Hematopoietic multipotent progenitor cell (in vitro differentiated cells): ENCODE results near the gene OMA1. TPM values are rescaled to one million over a fixed set of nuclear protein-coding genes. Genes with fewer than 3 reads are reported as not detected.
"Not testable (repeated sequence)": the region's sequence is repeated elsewhere in the genome, so short reads cannot be mapped to it uniquely, and the experiment has no call there.

Experiments
- DNase-seq, 3 donors: peaks; one replicate each; pipeline ENCODE4 v3.0.0-alpha.2; 2011 to 2015; ENCODE audit warnings: low read depth in 2 of 3, low spot score in 2 of 3
- total RNA-seq: library from RNA; depleted of rRNA; stranded (reverse); fragments of >200 nt; gene quantifications from one replicate; pipeline ENCODE4 v1.2.3, GENCODE V29; 2012

Gene OMA1
- total RNA-seq, 1 donor = 17.5 TPM

DNA sequence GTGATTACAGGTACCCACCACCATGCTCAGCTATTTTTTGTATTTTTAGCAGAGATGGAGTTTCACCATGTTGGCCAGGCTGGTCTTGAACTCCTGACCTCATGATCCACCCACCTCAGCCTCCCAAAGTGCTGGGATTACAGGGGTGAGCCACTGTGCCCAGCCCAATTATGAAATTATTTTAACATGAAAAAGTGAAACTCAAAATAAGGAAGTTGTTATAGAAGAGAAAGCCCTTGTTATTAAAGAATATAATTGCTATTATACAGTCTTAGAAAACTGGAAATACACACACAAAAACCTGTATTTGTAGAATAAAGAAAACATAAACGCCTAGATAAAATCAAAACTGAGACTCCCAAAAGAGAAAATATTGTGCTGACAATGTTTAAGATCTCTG is 14.7 kb downstream of the OMA1 start:
- not testable (repeated sequence) for DNase-seq

DNA sequence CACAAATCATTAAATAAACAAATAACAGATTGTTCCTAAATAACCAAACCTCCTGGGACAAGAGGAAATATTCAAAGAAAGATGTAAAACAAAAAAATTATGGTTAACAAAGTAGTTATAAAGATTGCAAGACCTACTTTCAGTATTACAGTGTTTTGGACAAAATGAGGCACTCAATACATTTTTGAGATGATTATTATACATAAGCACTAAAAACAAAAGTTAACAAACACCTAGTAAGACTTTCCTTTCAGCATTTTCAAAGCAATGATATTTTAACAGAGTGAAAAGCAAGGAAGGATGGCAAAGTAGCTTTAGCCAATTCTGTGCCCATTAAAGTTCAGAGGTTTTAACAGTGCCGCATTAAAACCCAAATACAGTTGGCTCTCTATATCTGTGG is 17.2 kb downstream of the OMA1 start:
- DNase-seq = no peak

DNA sequence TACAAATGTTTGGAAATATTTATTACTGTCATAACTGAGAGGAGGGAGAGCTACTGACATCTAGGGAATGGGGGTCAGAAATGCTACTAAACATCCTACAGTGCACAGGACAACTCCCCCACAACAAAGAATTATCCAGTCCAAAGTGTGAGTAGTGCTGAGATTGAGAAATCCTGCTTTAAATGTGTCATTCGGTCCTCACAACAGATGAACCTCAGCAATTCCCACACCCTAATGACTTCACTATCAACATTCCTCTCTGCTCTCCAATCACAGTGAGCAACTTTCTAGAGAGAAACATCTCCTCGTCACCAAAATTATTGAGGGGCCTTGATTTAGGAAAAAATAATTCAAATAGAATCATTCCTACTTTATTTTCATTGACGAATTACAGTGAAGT is 18.0 kb downstream of the OMA1 start:
- no peak for DNase-seq

DNA sequence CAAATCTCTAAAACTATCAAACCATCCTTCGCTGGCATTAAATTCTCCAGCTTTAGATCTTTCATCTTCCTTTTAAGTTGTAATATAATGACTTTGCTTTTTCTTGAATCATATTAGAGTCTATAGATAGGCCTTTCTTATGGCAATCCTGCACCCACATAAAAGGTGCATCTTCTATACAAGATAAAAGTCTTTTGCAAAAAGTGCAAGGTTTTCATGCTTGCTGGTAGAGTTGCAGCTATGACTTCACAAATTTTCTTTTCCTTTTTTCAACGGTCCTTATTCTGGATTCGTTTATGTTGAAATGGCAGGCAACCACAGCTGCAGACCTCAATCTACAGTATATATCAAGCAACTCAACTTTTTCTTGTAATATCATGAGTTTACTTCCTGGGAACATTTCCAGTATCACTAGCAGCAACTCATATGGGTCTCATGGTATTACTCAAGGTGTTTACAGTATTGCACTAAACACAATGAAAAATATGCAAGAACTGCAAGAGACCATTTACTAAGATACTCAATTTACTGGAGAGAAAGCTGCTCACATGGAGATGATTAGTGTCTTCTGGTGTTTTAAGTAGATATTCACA is 22.1 kb downstream of the OMA1 start:
- DNase-seq = no peak

DNA sequence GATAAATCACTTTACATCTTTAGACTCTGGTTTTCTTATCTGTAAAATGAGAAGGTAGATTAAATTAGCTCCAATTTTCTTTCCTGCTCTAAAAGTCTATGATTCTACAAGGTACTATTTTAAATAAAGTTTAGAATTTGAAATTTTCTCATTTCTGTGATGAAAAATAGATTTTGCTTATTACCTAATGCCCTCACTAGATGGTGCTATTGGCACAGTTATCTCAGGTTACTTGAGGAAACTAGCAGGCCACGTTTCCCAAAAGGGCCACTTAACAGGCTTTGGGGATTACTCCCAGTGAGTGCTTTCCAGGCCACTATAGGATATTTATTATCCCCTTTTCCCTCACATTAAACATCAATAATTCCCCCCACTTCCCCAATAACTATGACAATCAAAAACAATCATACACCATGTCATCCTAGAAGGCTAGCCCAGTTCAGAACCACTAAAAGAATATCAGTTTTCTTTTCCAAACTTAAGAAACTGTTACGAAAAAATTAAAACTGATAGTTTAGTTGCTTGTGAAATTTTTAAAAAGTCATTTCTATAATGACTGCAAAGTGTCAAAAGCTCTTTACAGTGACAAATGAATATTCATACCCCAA is 30.6 kb downstream of the OMA1 start:
- DNase-seq = peak; percentile 29 to 77 (median 59)

DNA sequence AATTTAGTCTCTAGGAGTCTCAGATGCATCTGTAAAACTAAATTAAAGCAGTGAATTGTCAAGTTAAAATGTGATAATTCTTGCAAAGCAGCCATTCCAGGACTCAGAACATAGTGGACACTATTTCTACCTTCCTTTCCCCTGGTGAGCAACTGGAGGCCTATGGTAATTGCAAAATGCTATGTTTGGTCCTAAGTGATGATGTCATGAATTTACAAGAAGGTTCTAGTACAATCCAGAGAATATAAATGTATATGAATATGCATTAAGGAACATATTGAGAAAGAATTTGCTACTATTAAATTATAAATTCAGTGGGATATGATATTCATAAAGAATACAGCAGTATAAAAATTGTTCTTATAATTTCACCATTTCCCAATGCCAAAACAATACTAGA is 32.6 kb downstream of the OMA1 start:
- no peak for DNase-seq

DNA sequence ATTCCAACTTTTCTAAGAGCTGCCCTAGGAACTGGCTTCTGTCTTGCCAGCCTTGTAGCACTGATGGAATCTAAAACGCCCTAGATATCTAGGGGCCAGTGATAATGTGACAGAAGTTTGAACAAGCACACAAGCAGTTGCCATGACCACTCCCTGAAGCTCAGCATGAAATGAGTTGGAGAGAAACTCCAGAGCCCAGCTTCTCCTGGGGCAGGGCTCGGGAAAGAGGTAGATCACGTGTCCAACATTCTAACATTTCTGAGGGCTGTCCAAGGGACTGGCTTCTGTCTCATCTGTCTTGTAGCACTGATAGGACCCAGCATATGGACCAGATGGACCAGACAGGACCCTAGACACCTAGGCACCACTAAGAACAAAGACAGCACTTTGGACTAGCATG is 37.9 kb downstream of the OMA1 start:
- no peak for DNase-seq

DNA sequence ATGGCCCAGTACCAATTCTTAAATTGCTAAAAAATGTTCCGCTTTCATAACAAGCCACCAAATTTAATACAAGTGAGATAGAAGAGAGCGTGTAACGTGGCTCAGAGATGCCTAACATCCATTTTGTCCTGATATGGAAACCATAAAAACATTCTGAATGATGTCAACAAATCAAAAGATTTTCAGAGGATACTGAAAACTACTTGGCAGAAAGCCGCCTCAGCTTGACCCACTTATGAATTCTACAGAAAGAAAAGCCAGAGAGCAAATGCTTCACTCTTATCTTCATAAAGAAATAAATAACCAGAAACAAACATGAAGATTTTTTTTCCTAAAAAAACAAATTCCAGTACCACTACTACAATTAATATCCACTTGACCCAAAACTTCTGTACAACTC is 41.2 kb downstream of the OMA1 start:
- DNase-seq = no peak

DNA sequence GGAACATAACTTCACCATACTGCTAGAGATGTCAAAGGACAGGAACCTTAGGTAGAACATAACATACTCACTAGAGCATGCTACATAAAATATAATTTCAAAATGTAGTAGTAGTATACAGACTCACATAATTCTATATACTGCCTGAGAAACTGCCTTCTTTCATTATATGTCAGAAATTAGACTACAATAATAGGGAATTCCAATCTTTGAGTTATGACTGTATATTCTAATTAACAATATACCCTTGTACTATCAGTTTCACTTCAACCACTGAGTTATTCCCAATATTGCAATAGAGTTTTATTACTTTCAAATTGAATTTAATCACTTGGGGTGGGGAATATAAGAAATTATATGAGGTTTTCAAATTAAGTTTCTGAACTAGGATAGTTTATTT is 44.0 kb downstream of the OMA1 start:
- no peak for DNase-seq

DNA sequence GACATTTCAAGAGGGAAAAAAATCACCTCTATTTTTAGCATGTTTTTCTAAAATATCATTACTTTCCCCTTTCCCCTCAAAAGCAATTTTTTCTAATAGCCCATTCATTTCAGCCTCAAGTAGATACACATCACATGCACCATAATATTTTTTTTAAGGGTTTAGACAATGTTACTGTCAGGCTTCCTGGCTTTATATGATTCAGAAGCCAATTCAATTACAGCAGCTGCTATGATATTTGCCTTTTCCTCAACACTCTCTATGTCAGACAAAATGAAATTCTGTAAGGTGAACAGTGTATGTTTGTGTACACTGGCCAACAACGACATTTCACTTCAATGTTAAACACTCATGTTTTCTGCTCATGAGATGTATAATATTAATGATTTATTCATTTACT is 46.5 kb downstream of the OMA1 start:
- no peak for DNase-seq

DNA sequence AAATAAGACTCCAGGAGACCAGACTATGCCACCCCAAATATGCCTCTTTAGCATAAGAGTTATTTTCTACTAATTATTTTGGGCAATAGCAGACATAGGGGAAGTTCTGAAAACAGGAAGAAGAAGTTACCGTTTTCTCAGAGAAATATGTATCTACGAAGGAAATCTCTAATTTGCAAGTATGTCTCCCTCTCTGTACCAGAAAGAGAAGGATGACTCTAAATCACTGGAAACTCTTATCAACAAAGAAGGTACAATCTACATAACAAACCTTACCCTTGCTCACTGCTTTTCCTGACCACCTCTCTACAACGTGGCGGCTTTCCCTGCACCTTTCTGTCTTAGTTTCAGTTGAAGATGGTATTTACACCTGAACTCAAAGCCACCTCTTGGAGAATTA is 49.0 kb downstream of the OMA1 start:
- peak in 1 of 3 donors; percentile 11 for DNase-seq

DNA sequence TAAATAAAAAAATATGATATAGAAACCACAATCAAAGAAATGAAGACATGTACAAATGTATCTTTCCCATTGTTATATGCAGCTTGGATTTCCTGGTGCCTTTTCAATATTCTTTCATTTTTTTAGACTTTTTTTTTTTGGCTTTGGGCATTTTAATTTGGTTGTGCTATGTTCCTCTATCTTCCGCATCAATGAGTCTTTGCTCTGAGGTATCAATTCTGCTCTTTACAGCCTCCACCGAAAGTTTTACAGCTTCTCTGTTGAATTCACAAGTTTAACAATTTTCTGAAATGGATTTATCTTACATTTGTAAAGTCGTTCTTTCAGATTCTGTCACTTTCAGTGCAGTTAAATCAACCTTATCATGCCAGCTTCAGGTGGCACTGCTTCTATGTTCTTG is 50.5 kb downstream of the OMA1 start:
- DNase-seq = no peak

DNA sequence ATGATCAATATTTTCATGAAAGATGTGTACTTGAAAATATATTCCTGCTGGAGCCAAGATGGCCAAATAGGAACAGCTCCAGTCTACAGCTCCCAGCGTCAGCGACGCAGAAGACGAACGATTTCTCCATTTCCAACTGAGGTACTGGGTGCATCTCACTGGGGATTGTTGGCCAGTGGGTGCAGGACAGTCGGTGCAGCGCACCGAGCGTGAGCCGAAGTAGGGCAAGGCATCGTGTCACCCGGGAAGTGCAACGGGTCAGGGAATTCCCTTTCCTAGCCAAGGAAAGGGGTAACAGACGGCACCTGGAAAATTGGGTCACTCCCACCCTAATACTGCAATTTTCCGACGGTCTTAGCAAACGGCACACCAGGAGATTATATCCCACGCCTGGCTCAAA is 57.6 kb downstream of the OMA1 start:
- not testable (repeated sequence) for DNase-seq

DNA sequence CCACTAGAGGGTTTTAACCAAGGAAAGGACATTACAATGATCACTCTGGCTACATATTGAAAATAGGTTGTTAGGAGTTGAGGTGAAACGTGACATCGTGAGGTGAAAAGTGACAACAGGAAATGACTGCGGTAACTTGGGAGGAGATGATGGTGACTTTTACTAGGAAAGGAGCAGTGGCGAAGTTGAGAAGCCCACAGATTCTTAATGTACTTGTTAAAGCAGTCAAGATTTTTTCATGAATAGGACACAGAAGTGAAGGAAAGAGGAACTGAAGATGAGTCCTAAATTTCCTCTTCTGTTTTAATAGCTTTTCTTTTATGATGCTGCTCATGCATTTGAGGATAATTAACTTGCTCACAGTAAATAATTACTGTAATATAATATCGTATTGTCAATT is 59.5 kb downstream of the OMA1 start:
- DNase-seq = no peak

DNA sequence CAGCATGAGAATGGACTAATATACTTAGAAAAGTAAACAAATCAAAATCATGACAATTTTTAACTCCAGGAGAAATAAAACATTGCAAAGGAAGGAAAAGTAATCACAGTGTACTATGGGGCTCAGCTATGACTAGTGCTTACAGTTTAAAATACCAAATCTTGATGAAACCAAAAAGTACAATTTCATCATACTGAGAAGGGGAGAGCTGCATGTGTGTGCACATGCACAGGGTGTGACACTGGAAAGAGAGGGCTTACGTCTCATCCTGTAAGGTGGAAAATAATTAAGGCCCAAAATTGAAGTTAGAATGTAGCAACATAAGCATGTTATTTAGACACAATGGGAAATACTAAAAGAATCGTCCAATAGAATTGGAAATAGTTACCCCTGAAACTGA is 64.6 kb downstream of the OMA1 start:
- no peak for DNase-seq

DNA sequence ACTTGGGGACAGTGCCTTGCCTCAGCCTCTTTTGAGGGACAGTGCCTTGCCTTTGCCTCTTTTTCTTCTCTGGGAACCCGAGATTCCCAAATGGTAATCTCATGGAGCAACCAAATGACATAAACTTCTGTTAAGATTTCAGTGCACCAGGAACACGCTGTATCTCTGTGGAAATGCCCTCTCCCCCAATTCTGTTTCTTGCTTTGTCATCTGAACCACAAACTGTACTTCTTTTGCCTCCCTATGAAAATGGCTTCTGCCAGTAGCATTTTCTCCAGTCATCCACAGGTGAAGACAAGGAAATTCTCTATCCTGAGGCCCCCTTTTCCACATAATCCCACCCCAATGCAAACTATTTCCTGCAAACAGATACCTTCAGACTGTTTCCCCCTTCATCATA is 66.3 kb downstream of the OMA1 start:
- no peak for DNase-seq

DNA sequence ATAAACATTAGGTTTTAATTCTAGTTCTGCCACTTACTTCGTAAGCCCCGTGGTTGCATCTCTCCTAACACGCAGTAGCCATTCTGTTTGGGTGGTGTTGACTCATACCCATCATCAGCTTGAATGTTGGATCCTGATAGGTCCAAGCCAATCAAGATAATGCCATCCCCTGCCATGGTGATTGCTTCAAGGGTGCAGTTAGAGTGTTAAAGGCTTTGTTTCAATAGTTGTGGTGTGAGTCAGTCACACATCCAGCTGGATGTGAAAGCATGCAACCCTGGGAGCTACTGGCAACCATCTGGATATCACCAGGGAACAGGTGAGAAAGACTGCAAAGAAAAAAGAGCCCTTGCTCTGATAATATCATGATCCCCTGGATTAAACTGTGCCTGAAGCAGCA is 69.1 kb downstream of the OMA1 start:
- no peak for DNase-seq

DNA sequence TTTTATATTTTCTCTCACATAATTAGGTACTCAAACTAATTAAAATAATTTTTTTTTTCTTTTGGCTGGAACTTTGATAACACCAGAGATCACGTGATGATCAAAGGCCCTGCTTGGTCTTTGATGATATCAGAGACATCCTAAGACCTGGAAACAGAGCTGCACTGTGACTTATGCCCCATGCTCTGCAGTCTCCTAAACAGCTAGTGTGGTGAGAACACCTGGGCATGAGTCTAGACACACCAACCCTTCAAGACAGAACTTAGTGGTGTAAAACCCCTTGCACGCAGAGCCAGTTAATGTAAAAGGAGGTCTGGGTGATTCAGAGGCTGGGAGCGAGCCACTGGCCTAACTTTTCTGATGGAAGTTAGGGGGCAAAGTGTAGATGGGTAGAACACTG is 70.3 kb downstream of the OMA1 start:
- no peak for DNase-seq

DNA sequence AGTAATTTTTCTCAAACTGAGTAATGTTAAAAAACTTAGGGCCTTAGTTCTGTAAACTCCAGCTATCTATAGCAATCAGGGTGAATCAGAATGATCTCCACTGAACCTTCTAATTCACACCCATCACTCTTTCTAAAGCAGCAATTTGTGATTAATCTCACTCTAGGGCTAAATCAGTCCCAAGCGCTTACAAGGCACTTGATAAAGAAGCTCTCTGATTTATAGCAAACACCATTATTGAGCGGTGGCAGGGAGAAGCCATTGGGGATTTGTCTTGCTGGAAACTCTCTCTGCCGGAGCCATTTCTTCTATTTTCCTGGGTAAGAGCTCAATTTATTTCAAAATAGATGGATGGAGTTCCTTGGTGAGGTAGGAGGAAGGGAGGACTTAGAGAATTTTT is 77.0 kb downstream of the OMA1 start:
- no peak for DNase-seq

DNA sequence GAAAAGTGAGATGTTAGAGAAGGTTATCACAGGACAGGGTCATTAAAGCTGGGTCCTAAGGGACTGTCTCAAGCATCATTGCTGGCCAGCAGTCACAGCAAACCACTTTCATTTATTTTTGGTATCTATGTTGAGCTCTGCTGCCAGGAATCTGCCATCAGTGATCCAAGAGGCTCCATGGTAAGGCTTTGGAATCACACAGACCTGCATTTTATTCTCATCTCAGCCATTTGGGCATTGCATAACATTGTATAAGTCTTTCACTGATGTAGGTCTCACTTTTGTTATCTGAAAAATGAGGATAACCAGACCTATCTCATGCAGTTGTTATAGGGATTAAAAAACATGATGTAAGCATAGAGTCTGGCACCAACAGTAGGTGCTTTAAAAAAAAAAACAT is 77.5 kb downstream of the OMA1 start:
- DNase-seq = no peak

DNA sequence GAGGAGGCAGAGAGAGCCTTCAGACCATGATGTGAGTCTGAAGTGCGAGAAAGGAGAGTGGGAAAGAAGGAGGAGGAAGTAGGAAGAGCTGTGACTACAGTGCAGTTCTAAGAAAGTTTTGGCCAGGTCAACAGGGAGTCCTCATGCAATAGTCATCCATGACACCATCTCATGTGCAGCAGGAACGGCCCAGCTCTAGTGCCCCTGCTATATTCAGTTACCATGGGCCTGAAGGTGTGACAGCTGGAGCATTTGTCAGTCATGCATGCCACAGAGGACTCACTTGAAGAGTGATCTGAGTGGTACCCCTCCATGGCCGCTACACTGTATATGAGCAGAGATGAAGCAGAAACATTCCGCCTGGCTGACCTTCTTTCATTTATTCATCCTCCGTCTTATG is 77.9 kb downstream of the OMA1 start:
- DNase-seq = no peak

DNA sequence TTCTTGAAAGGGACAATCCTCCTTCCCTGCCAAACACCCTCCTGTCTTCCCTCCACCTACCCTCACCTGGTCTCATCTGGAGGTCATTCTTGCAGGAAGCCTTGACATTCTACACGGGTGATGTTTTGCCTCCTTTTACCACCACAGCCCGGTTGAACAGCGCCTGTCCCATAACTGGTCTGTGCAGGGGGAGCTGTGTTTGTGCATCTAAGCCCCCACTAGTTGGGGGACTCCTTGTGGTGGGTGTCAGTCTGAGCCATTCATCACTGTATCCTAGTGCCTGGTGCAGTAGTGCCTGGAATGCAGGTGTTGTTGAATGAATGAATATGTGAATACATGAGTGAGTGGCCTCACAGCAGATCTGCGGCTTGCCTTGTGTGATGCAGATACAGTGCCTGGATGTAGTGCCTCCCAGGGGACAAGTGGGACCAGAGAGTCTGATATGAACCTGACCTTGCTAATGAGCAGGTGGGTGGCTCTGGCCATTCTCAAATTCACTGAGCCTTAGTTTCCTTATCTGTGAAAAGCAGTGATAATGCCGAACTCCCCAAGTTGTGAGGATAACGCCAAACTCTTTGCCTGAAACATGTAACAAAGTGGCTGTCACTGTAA is 79.8 kb downstream of the OMA1 start:
- DNase-seq = no peak
